Umbilical cord (tissue), 2 donors: ENCODE data around the gene VSTM4. TPM values are rescaled to one million over a fixed set of nuclear protein-coding genes. Genes with fewer than 3 reads are reported as not detected.

ENCODE experiments used
- DNase-seq: peaks from one replicate; pipeline ENCODE4 v3.0.0-alpha.2; 2015; ENCODE audit warnings: low spot score
- total RNA-seq: library from RNA; depleted of rRNA; stranded (reverse); fragments of >200 nt; gene quantifications from one replicate; pipeline ENCODE4 v1.2.3, GENCODE V29; 2014; ENCODE audit warnings: low replicate concordance; ENCODE audit not compliant: insufficient read depth

VSTM4 gene
- total RNA-seq, 1 donor from 2014 or later = 8.4 TPM

- DNase-seq = no peak
Observed at GRCh38 chr10:49071160-49071761, 44.1 kb downstream of the VSTM4 start.

- DNase-seq = no peak
Observed at GRCh38 chr10:49070701-49071100, 44.6 kb downstream of the VSTM4 start.

GRCh38 chr10:49068672-49069217, 46.6 kb downstream of the VSTM4 start:
- no peak for DNase-seq

- DNase-seq = no peak
Observed at GRCh38 chr10:49068209-49068608, 47.1 kb downstream of the VSTM4 start.

DNA sequence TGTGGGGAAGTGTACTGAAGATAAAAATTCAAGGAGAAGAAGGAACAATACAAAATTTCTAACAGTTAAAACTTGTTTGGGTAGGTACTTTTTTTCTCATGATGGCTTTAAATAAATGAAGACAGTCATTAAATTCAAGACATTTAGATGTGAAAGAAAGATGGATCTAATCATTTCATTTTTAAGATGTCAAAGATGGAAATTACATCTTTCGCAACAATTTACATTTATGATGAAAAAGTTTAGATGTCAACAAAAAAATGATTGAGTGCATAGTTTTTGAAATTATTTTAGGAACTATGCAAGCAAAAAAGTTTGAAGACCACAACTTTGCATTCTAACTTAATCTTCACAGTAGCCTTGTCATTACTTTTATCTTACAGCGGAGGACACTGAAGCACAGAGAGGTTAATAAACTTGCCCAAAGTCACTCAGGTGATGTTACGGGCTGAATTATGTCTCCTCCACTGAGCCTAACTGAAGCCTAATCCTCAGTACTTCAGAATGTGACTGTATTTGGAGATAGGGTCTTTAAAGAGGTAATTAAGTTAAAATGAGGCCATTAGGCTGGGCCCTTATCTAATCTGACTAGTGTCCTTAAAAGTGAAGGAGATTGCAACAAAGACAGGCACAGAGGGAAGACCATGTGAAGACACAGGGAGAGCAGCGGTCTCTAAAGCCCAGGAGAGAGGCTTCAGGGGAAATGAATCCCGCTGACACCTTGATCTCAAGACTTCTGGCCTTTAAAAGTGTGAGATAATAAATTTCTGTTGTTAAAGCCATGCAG, 48.2 kb downstream of the VSTM4 start:
- no peak for DNase-seq

DNA sequence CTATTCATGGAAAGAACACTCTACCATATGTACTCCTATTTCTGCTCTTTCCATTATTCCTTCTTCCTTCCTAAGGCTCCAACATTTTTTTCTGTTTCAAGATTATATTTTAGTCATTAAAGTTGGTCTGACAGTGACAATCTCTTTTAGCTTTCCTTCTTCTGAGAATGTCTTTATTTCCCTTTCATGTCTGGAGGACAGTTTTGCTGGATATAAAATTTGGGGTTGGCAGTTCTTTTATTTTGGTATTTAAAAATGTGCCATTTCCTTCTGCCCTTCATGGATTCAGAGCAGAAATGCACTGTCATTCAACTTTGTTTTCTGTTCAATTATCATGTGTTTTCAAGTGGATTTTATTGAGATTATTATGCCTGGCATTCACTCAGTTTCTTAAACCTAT, 53.1 kb downstream of the VSTM4 start:
- no peak for DNase-seq

GRCh38 chr10:49061667-49062066, 53.7 kb downstream of the VSTM4 start:
- DNase-seq = no peak

DNA sequence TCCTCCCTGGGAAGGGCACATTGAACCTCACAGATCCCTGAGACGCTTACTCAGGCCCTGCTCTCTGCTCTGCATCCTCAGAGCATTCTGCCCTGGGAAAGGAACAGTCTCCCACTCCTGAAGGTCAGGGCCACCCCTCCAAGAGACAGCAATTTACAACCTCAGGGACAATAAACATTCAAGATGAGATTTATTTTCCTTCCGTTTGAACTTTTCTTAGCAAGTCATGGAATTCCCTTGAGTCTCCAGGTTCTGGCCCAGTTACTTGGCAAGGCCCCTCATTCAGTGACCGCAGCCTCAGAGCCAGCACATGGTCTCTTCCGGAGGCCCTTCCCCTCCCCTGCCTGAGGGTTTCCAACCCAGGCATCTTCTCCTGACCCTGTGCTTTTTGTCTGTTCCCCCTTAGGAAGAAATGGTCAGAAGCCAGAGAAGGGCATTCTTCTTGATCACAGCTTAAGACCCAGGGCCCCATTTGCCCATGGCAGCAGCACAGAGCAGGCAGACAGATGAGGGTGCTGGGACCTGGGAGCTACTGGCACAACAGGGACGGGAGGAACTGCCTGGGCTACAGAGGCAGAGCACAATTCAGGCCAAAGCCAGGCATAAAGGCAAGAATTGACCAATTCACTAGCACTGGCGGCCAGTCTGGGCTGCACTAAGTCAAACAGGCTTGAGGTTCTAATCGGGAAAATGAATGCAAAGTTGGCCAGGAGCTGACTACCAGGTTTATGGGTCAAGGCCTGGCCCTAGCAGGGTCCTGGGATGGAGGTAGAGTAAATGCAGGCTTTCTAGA, 56.7 kb downstream of the VSTM4 start:
- no peak for DNase-seq

DNA sequence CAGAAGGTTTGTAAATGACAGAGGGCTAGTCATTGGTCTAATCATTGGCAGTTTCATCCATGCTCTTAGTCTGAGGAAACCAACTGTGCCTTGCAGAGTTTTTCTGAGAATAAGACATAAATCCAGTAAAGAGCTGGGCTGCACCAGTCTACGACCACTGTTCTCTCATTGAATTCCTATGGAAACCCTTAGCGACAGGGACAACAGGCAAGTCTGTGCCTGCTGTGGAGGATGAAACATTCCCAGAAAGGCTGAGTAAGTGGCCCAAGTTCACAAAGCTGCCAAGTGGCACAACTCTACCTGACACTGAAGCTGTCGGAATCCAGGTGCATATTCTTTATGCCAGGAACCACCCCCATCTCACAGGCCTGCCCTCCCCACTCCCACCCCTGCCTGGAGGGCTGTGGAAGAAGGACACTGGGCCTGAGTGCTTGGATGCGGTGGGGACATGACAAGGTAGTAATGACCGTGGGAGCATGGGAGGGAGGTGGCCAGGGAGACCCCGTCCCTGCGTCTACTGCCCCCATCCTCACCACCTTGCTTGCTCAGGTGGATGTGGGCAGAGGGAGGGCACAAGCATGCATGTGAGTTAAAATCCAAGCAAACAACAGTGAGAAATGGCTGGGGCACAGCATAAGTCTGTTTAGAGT, 58.0 kb downstream of the VSTM4 start:
- DNase-seq = no peak

DNA sequence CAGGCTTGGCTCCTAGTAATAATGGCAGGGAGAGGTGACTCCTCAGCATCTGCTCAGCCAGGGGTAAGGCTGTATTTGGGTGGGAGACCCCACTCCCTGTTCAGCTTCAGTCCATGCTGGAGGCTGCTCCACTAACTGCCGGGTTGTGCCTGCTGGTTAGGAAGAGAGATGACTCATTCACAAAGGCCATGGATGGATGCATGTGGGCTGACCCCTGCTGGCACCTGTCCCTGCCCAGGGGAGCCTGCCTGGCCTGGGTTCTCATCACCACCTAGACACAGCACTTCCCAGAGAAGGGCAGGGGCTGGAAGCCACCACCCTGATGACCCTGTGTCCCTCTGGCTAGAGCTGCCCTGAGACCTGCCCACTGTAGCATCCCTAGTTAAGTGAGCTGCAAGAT, 59.0 kb downstream of the VSTM4 start:
- DNase-seq = no peak

GRCh38 chr10:49055221-49055849, 60.0 kb downstream of the VSTM4 start:
- DNase-seq = no peak

GRCh38 chr10:49054753-49055152, 60.6 kb downstream of the VSTM4 start:
- no peak for DNase-seq

GRCh38 chr10:49053998-49054692, 61.2 kb downstream of the VSTM4 start:
- no peak for DNase-seq

GRCh38 chr10:49053053-49053997, 62.0 kb downstream of the VSTM4 start:
- DNase-seq = no peak

DNA sequence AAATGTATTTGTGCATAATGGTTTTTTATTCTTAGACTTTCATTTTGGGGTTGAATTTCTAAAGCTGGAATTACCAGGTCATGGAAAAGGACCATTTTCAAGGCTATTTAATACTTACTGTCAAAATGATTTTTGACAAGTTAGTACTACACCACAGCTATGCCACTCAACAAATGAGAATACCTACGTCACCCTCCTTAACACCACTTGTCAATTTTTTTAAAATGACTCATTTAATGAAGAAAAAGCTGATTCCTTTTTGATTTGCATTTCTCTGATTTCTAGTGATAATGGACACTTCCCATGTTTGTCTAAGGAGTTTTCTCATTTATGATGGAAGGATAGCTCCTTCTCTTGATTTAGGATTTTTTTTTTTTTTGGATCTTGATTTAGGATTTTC, 63.3 kb downstream of the VSTM4 start:
- DNase-seq = no peak

DNA sequence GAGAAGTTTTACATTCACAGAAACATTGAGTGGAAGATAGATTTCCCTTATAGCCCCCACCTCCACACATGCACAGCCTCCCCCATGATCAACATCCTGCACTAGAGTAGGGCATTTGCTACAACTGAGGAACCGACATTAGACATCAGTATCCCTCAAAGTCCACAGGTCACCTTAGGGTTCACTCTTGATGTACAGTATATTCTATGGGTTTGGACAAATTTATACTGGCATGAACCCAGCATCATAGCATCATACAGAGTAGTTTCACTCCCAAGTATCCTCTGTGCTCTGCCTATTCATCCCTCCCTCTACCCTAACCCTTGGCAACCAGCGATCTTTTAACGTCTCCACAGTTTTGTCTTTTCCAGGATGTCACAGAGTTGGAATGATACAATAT, 64.4 kb downstream of the VSTM4 start:
- DNase-seq = no peak

DNA sequence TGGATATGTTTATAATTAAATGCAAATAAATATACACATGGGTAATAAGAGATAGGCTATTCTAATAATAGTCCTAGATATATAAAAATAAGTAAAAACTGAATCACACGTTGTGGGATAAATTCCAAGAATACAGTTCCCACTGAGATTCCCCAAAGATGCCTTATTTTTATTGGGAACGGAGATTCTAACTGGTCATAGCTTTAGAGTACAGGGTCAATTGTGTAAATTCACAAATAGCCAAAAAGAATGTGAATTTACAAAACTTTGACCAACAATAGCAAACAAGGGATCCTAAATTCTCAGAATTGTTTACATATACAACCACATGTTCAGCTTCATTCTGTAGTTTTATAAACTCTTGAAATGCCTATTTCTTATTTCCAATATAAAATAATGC, 65.0 kb downstream of the VSTM4 start:
- no peak for DNase-seq

DNA sequence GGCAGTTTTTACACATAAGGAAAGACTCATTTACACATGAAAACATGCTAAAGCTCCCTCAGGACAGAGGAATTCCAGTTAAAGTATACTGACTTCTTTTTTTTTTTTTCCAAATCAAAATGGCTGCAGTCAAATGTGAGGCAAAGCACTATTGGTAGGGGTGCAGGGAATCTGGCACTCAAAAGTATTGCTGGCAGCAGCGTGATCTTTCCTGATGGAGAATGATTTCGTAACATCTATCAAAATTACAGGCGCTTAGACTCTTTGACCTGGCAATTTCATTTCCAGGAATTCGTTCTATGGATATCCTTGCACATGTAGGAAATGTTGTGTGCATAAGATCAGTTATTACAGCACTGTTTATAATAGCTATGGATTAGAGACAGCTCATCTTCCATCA, 65.7 kb downstream of the VSTM4 start:
- peak; percentile 49 for DNase-seq

GRCh38 chr10:49047128-49047639, 68.1 kb downstream of the VSTM4 start:
- no peak for DNase-seq
